Neural progenitor cell (in vitro differentiated cells): ENCODE results near the gene RUNX1.

Source experiments
- EZH2phosphoT487 ChIP-seq: fragments of 200-600 bp; sonication (generic); IDR thresholded peaks from 2 replicates; pipeline ENCODE4 v1.6.1; 2017; ENCODE audit warnings: antibody characterized with exemption
- TF ChIP-seq, protein P1 (sequence below): fragments of 200-600 bp; sonication (generic); IDR thresholded peaks from 2 replicates; pipeline ENCODE4 v1.5.1; 2017; ENCODE audit warnings: antibody characterized with exemption, mild to moderate bottlenecking

- TF ChIP-seq, protein P1, sequence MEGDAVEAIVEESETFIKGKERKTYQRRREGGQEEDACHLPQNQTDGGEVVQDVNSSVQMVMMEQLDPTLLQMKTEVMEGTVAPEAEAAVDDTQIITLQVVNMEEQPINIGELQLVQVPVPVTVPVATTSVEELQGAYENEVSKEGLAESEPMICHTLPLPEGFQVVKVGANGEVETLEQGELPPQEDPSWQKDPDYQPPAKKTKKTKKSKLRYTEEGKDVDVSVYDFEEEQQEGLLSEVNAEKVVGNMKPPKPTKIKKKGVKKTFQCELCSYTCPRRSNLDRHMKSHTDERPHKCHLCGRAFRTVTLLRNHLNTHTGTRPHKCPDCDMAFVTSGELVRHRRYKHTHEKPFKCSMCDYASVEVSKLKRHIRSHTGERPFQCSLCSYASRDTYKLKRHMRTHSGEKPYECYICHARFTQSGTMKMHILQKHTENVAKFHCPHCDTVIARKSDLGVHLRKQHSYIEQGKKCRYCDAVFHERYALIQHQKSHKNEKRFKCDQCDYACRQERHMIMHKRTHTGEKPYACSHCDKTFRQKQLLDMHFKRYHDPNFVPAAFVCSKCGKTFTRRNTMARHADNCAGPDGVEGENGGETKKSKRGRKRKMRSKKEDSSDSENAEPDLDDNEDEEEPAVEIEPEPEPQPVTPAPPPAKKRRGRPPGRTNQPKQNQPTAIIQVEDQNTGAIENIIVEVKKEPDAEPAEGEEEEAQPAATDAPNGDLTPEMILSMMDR: no peak
- TF ChIP-seq EZH2phosphoT487: no peak
Measured at GRCh38 chr21:34844924-34845238, 204.2 kb downstream of the RUNX1 start.
